GM19463 (cell line): Measurements from ENCODE around the gene SLC22A12.

Source experiments
- ATAC-seq: cut with Tn5 transposase; IDR thresholded peaks from one replicate; pipeline ENCODE4 v1.9.1; 2021; ENCODE audit warnings: mild to moderate bottlenecking, moderate library complexity; ENCODE audit not compliant: unreplicated experiment

SLC22A12 gene

GRCh38 chr11:64602466-64603070 is 11.5 kb downstream of the SLC22A12 start:
- ATAC-seq: no peak

GRCh38 chr11:64603411-64604110 is 12.5 kb downstream of the SLC22A12 start:
- no peak for ATAC-seq

GRCh38 chr11:64604458-64605243 is 13.6 kb downstream of the SLC22A12 start:
- ATAC-seq: no peak

- ATAC-seq: no peak
These were observed 14.2 kb downstream of the SLC22A12 start for GRCh38 chr11:64605244-64605560.

GRCh38 chr11:64605656-64606585 is 14.9 kb downstream of the SLC22A12 start:
- no peak for ATAC-seq

- no peak for ATAC-seq
These were observed 15.9 kb downstream of the SLC22A12 start for GRCh38 chr11:64606796-64607380.

- no peak for ATAC-seq
These were observed 16.5 kb downstream of the SLC22A12 start for GRCh38 chr11:64607381-64607985.

- no peak for ATAC-seq
These were observed 17.0 kb downstream of the SLC22A12 start for GRCh38 chr11:64608046-64608445.

GRCh38 chr11:64608636-64609035 is 17.6 kb downstream of the SLC22A12 start:
- ATAC-seq: no peak

GRCh38 chr11:64609436-64610047 is 18.5 kb downstream of the SLC22A12 start:
- no peak for ATAC-seq

- ATAC-seq: no peak
These were observed 19.6 kb downstream of the SLC22A12 start for GRCh38 chr11:64610596-64610995.

GRCh38 chr11:64611176-64611575 is 20.2 kb downstream of the SLC22A12 start:
- ATAC-seq: no peak

GRCh38 chr11:64611869-64612646 is 21.0 kb downstream of the SLC22A12 start:
- no peak for ATAC-seq

GRCh38 chr11:64613648-64614047 is 22.6 kb downstream of the SLC22A12 start:
- ATAC-seq: no peak

- no peak for ATAC-seq
These were observed 23.9 kb downstream of the SLC22A12 start for GRCh38 chr11:64614917-64615316.

- no peak for ATAC-seq
These were observed 25.8 kb downstream of the SLC22A12 start for GRCh38 chr11:64616817-64617216.

- no peak for ATAC-seq
These were observed 28.2 kb downstream of the SLC22A12 start for GRCh38 chr11:64619196-64619595.

GRCh38 chr11:64619811-64620380 is 28.9 kb downstream of the SLC22A12 start:
- no peak for ATAC-seq
